ENCODE measurements around the gene UBE2V1. TPM values are rescaled to one million over a fixed set of nuclear protein-coding genes. Genes with fewer than 3 reads are reported as not detected.
A peak's percentile ranks its signal among the peaks of the same experiment; 100 is the strongest.

UBE2V1 gene
- total and polyA plus RNA-seq, 10 of the 15 experiments (the other 5 are each of a cell fraction or from before 2014, with no cell fraction given) = 51.8 to 219 (median 141) TPM

GRCh38 chr20:50050214-50050613 is 62.7 kb downstream of the UBE2V1 start:
- Histone ChIP-seq H3K36me3 (ENCODE audit: control insufficient read depth in 2 of 2, insufficient read depth in 2 of 2, low read length in 1 of 2) (no peaks in the 10 kb centered on the region), H3K4me3 (no peak overlapping the region), H3K27me3 (replicated peaks in 1 of 2; ENCODE audit: control insufficient read depth in 2 of 2, insufficient read depth in 2 of 2, low read length in 1 of 2) (no peaks in the 10 kb centered on the region), H3K4me2 (ENCODE audit: control insufficient read depth, insufficient read depth) (no peak overlapping the region), H2AFZ (ENCODE audit: control insufficient read depth, low read depth, low read length) (no peak overlapping the region), H3K9me3 (replicated peaks; ENCODE audit: control insufficient read depth, insufficient read depth, low read length) (no peaks in the 10 kb centered on the region), H3K9ac (ENCODE audit: control insufficient read depth, insufficient read depth, low read length) (no peak overlapping the region), H3K79me2 (ENCODE audit: control insufficient read depth, insufficient read depth, low read length) (no peaks in the 10 kb centered on the region), H3K27ac (ENCODE audit: control insufficient read depth, insufficient read depth) (no peak overlapping the region), H3K4me1 (ENCODE audit: control insufficient read depth, insufficient read depth, low read length) (peaks cover 15% of the 10 kb centered on the region), H4K20me1 (ENCODE audit: control insufficient read depth, insufficient read depth) (no peaks in the 10 kb centered on the region)
- no peak for FAIRE-seq
- no peak for ATAC-seq
- no TSS peak for BruUV-seq (replicated peaks)
- 82% methylated on average over 5 of the region's 5 CpGs for WGBS (ENCODE audit: insufficient coverage, insufficient replicate concordance, low lambda C conversion rate, missing lambda C conversion rate)
- in situ Hi-C loops (cut with MboI) (no loop called here), intact Hi-C loops (cut with micrococcal nuclease; ENCODE audit: unreplicated experiment) (no loop called here)
- POLR2A ChIA-PET = no interaction called here
- RAD21 ChIA-PET (ENCODE audit: unreplicated experiment) = interaction anchor here (1.6 kb wide), 1 partner anchor 71 kb away, joined by 4 read pairs; no protein-coding TSS in a partner anchor
- CTCF ChIA-PET = interaction anchor here (1.4 to 1.7 kb wide), 2 partner anchors 71 to 85 kb away, joined by 3 to 5 read pairs; no protein-coding TSS in a partner anchor
- TF ChIP-seq CBFB (IDR thresholded peaks at IDR 0.05; ENCODE audit: low read depth) = no peak
- no peak for TF ChIP-seq NRF1 (conservative IDR thresholded peaks at IDR 0.05; ENCODE audit: low read depth, low read length)
- no peak for TF ChIP-seq NR2C1 (IDR thresholded peaks at IDR 0.05)
- SMC1A ChIA-PET (ENCODE audit: uncharacterized antibody, unreplicated experiment) = interaction anchor here (0.9 kb wide), 1 partner anchor 145 kb away, joined by 3 read pairs; no protein-coding TSS in a partner anchor
- DNase-seq (ENCODE audit: low read depth, low spot score) = no peak

GRCh38 chr20:50049442-50050026 is 63.4 kb downstream of the UBE2V1 start:
- BruUV-seq (replicated peaks) = no TSS peak
- Histone ChIP-seq H3K4me3 (no peak overlapping the region), H3K9me3 (replicated peaks; ENCODE audit: control insufficient read depth, insufficient read depth, low read length) (no peaks in the 10 kb centered on the region), H3K27me3 (replicated peaks in 1 of 2; ENCODE audit: control insufficient read depth in 2 of 2, insufficient read depth in 2 of 2, low read length in 1 of 2) (no peaks in the 10 kb centered on the region), H4K20me1 (ENCODE audit: control insufficient read depth, insufficient read depth) (no peaks in the 10 kb centered on the region), H3K36me3 (ENCODE audit: control insufficient read depth in 2 of 2, insufficient read depth in 2 of 2, low read length in 1 of 2) (no peaks in the 10 kb centered on the region), H3K9ac (ENCODE audit: control insufficient read depth, insufficient read depth, low read length) (no peak overlapping the region), H3K4me1 (ENCODE audit: control insufficient read depth, insufficient read depth, low read length) (peaks cover 15% of the 10 kb centered on the region), H3K4me2 (ENCODE audit: control insufficient read depth, insufficient read depth) (no peak overlapping the region), H3K27ac (ENCODE audit: control insufficient read depth, insufficient read depth) (no peak overlapping the region), H3K79me2 (ENCODE audit: control insufficient read depth, insufficient read depth, low read length) (no peaks in the 10 kb centered on the region), H2AFZ (ENCODE audit: control insufficient read depth, low read depth, low read length) (no peak overlapping the region)
- DNase-seq (ENCODE audit: low read depth, low spot score) (no peak), ATAC-seq (peak; percentile 76), FAIRE-seq (no peak)
- SMC1A ChIA-PET (ENCODE audit: uncharacterized antibody, unreplicated experiment) = interaction anchor here (0.8 to 1.1 kb wide), 6 partner anchors 13 to 145 kb away, joined by 3 to 5 read pairs (median 4); no protein-coding TSS in a partner anchor
- POLR2A ChIA-PET = no interaction called here
- RAD21 ChIA-PET (ENCODE audit: unreplicated experiment) = interaction anchor here (1.1 to 1.6 kb wide), 2 partner anchors 22 to 70 kb away, joined by 4 read pairs; no protein-coding TSS in a partner anchor
- intact Hi-C loops (cut with micrococcal nuclease; ENCODE audit: unreplicated experiment) = no loop called here
- CTCF ChIA-PET = interaction anchor here (1.4 to 1.7 kb wide), 3 partner anchors 22 to 84 kb away, joined by 3 to 5 read pairs (median 5); no protein-coding TSS in a partner anchor
- WGBS (ENCODE audit: insufficient coverage, insufficient replicate concordance, low lambda C conversion rate, missing lambda C conversion rate) = 58% methylated on average over 10 of the region's 10 CpGs
- TF ChIP-seq KAT2A (conservative IDR thresholded peaks at IDR 0.05; ENCODE audit: control insufficient read depth, low read depth, low read length) (no peak), SPI1 (IDR thresholded peaks at IDR 0.05; ENCODE audit: borderline replicate concordance, insufficient read depth, low read depth, low read length) (peak; percentile 76)
- in situ Hi-C loops (cut with MboI) = no loop called here

Measured in GM12878 (cell line).